NOMO-1 treated with DMSO at 0.1 percent for 48 hours (cell line): ENCODE measurements around the gene PAAF1.

ENCODE experiments used
- DNase-seq: peaks from one replicate; lab custom pipeline; 2025; ENCODE audit not compliant: unreplicated experiment; lab: John Stamatoyannopoulos, UW

PAAF1 gene

GRCh38 chr11:73969991-73970800 lies 93.4 kb downstream of the PAAF1 start:
- DNase-seq = no peak

- no peak for DNase-seq
These were observed 94.4 kb downstream of the PAAF1 start for GRCh38 chr11:73971175-73971719.

- DNase-seq = no peak
These were observed 95.4 kb downstream of the PAAF1 start for GRCh38 chr11:73972187-73972586.

GRCh38 chr11:73972620-73973449 lies 96.0 kb downstream of the PAAF1 start:
- no peak for DNase-seq

- DNase-seq = no peak
These were observed 98.0 kb downstream of the PAAF1 start for GRCh38 chr11:73974604-73975478.

GRCh38 chr11:73975479-73975757 lies 98.6 kb downstream of the PAAF1 start:
- no peak for DNase-seq

GRCh38 chr11:73976451-73977151 lies 99.8 kb downstream of the PAAF1 start:
- no peak for DNase-seq

- DNase-seq = no peak
These were observed 101.2 kb downstream of the PAAF1 start for GRCh38 chr11:73977856-73978519.

- DNase-seq = no peak
These were observed 101.8 kb downstream of the PAAF1 start for GRCh38 chr11:73978576-73979086.

- DNase-seq = peak; percentile 74
These were observed 103.5 kb downstream of the PAAF1 start for GRCh38 chr11:73980001-73980961.
